DOHH2 (cell line): ENCODE data around the gene PEX5.

Source experiments
- EZH2phosphoT487 ChIP-seq: fragments of 200-600 bp; sonication (generic); IDR thresholded peaks from 2 replicates; pipeline ENCODE4 v1.6.1; 2017; ENCODE audit warnings: borderline replicate concordance, mild to moderate bottlenecking, antibody characterized with exemption, low read length, moderate library complexity, mixed read lengths
- TF ChIP-seq, protein P1 (sequence below): fragments of 200-600 bp; sonication (generic); IDR thresholded peaks from one replicate; pipeline ENCODE4 v1.5.1; 2014; ENCODE audit warnings: antibody characterized with exemption, mild to moderate bottlenecking, low read depth, low read length; ENCODE audit not compliant: poor library complexity, severe bottlenecking

DNA sequence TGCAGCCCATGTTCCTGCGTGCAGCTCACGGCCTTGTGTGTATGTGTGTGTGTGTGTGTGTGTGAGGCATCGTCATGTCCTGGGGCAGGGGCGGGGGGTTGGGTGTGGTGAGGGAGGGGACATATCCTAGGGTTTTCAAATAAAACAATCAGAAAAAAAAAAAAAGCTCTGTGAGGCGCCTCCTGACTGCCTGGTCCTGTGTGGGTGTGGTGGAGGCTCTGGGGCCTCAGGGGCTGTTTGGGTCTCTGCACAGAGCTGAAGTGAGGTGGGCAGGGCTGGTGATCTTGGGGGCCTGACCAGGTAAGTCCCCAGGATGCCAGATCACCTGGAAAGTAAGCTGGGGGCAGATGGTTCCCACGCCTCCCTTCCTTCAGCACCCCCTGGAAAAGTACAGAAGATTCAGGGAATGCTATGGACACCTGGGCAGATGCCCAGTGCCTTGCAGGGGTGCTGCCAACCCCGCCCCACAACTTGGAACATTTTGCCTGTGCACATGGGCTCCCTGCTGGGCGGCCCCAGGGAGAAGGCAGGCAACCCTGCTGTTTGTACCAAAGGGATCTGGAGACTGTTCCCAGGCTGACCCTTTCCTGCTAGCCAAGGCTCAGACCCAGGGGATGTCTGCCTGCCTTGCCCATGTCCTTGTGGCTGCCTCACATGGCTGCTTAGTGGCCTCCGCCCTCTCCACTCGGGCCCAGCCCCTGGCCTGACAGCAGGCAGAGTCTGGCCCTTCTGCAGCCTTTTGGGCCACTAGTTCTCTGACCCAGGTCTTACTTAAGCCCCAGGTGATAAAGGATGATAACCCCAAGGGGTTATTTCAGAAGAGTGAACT is 30.5 kb upstream of the PEX5 start:
- TF ChIP-seq, protein P1, sequence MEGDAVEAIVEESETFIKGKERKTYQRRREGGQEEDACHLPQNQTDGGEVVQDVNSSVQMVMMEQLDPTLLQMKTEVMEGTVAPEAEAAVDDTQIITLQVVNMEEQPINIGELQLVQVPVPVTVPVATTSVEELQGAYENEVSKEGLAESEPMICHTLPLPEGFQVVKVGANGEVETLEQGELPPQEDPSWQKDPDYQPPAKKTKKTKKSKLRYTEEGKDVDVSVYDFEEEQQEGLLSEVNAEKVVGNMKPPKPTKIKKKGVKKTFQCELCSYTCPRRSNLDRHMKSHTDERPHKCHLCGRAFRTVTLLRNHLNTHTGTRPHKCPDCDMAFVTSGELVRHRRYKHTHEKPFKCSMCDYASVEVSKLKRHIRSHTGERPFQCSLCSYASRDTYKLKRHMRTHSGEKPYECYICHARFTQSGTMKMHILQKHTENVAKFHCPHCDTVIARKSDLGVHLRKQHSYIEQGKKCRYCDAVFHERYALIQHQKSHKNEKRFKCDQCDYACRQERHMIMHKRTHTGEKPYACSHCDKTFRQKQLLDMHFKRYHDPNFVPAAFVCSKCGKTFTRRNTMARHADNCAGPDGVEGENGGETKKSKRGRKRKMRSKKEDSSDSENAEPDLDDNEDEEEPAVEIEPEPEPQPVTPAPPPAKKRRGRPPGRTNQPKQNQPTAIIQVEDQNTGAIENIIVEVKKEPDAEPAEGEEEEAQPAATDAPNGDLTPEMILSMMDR, result no peak
- TF ChIP-seq EZH2phosphoT487, result no peak
